ENCODE results near the gene TGFB1I1. TPM values are rescaled to one million over a fixed set of nuclear protein-coding genes. Genes with fewer than 3 reads are reported as not detected.
"Not testable (repeated sequence)": the region's sequence is repeated elsewhere in the genome, so short reads cannot be mapped to it uniquely, and the experiment has no call there.

The TGFB1I1 gene
- 1 to 10 TPM; 2.7 to 5.6 TPM for total RNA-seq

DNA sequence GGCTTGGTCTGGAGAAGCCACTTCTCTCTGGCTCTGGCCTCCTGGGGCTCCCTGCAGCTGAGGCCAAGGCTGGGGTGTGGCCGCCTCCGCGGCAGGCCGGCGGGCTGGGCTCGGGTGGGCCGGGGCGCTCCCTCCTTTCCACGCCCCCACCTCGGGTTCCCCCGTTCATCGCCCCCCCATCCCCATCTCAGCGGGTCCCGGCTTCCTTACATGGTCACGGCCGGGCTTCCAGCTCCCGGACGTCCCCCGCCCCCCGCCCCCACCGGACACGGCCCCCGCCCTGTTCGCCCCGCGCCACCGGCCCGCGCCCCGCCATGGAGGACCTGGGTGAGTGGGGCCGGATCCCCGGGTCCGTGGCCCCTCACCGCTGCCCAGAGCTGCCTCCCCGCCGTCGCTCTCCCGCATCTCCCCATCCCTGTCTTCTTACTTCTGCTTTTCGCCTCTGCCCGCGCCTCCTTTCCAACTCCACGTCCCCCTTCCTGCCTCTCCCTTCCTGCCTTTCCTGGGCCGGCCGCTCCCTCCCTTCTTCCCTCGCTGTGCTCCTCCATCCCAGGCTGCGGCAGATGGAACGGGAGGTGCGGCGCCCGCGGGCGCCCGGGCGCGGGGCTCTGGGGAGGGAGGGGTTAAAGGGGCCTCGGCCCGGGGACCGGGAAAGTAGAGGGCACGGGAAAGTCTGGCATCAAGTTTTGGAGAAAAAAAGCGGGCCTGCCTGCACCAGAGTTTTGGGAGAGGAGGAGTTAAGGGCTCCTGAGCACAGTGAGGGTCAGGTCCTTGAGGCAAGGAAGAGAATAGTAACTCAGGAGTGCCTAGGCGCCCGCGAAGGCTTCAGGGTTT, at the start of gene TGFB1I1:
Gene TGFB1I1, plus strand, starts transcription at position 278 of the 834 bp plus-strand sequence. Its CDS starts 37 bp downstream, at position 315.
- peaks cover 4% of the 10 kb centered on the region for H3K4me1 Mint-ChIP-seq
- H3K9me3 Mint-ChIP-seq = no peaks in the 10 kb centered on the region
- peak within 1 kb of the TSS; percentile 54 for H3K4me3 Mint-ChIP-seq
- peak within 1 kb of the TSS; percentile 50 for H3K27ac Mint-ChIP-seq
- peaks cover 4% of the 10 kb centered on the region for H3K27me3 Mint-ChIP-seq
- no peaks in the 10 kb centered on the region for H3K36me3 Mint-ChIP-seq (ENCODE audit: low read depth)
- no peak for ATAC-seq (replicated peaks)

DNA sequence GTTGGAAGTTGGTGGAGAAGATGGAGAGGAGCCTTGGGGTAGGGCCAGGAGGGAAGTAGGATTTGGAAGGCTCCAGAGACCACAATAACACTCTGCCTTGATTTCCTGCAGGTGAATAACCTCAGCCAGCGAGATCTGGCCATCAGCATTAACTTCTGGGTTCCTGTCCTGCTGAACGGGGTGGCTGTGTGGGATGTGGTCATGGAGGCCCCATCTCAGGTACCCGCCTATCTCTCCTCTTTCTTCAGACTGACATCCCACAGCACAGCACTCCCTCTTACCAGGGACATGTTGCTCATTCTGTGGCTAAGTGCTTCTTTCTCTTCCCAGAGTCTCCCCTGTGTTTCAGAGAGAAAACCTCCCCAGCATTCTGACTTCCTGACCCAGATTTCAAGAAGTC, 48.7 kb upstream of the TGFB1I1 start:
- Mint-ChIP-seq H3K4me3 (no peak overlapping the region), H3K27me3 (peaks cover 24% of the 10 kb centered on the region), H3K36me3 (ENCODE audit: low read depth) (no peaks in the 10 kb centered on the region), H3K9me3 (no peaks in the 10 kb centered on the region), H3K27ac (no peak overlapping the region), H3K4me1 (peaks cover 11% of the 10 kb centered on the region)
- ATAC-seq (replicated peaks) = peak; percentile 33

GRCh38 chr16:31423801-31424200, 48.2 kb upstream of the TGFB1I1 start:
- Mint-ChIP-seq H3K36me3 (ENCODE audit: low read depth) (no peaks in the 10 kb centered on the region), H3K4me3 (no peak overlapping the region), H3K9me3 (no peaks in the 10 kb centered on the region), H3K4me1 (peaks cover 11% of the 10 kb centered on the region), H3K27ac (no peak overlapping the region), H3K27me3 (peaks cover 22% of the 10 kb centered on the region)
- no peak for ATAC-seq (replicated peaks)

DNA sequence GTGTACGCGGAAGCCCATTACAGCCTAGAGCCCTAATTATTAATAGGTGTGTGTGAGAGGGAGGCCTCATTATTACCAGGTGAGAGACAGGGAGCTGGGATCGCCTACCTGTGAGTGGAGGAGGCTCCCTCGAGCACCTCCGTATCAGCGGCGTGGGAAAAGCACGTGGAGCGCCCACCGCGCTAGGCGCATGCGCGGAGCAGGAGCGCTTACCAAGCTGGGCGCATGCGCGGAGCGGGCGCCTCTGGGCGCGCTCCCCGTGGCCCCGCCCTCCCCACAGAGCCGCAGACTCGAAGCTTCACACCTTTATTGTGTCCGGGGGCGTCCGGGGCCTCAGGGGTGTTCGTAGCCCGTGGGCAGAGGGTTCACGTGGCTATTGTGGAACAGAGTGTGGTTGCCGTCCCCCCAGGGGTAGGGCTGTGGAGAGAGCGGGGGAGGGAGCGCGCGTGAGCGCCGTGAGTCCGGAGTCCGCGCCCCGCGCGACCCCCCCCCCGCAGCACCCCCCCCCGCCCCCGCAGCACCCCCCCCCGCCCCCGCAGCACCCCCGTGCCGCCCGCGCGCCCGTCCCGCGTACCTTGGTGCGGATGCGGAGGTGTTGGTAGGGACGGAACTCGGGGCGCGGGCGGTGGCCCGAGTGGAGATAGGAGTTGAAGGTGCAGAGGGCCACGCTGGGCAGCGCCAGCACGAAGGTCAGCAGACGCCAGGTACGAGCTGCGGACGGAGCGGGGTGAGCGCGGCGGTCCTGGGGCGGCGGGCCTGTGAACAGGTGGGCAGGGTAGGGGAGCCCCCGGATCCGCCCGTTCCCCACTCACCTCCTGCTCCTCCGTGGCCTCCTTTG, 44.3 kb upstream of the TGFB1I1 start:
- H3K27ac Mint-ChIP-seq = no peak overlapping the region
- ATAC-seq (replicated peaks) = peak; percentile 17
- H3K27me3 Mint-ChIP-seq = peaks cover 13% of the 10 kb centered on the region
- no peaks in the 10 kb centered on the region for H3K36me3 Mint-ChIP-seq (ENCODE audit: low read depth)
- no peaks in the 10 kb centered on the region for H3K9me3 Mint-ChIP-seq
- H3K4me1 Mint-ChIP-seq = no peaks in the 10 kb centered on the region
- H3K4me3 Mint-ChIP-seq = peak overlapping the region; percentile 13

GRCh38 chr16:31428279-31428597, 43.7 kb upstream of the TGFB1I1 start, which contains the start of gene COX6A2:
Gene COX6A2, minus strand, starts transcription at chr16:31428360. Its CDS starts 35 bp downstream, at chr16:31428325.
- peaks cover 11% of the 10 kb centered on the region for H3K27me3 Mint-ChIP-seq
- no peaks in the 10 kb centered on the region for H3K4me1 Mint-ChIP-seq
- H3K36me3 Mint-ChIP-seq (ENCODE audit: low read depth) = no peaks in the 10 kb centered on the region
- no peak for ATAC-seq (replicated peaks)
- H3K4me3 Mint-ChIP-seq = peak within 1 kb of the TSS; percentile 13
- no peaks in the 10 kb centered on the region for H3K9me3 Mint-ChIP-seq
- no peak within 1 kb of the TSS for H3K27ac Mint-ChIP-seq

- Mint-ChIP-seq H3K27ac (no peak overlapping the region), H3K27me3 (peaks cover 8% of the 10 kb centered on the region), H3K4me3 (no peak overlapping the region), H3K36me3 (ENCODE audit: low read depth) (no peaks in the 10 kb centered on the region), H3K9me3 (no peaks in the 10 kb centered on the region), H3K4me1 (no peaks in the 10 kb centered on the region)
- peak; percentile 38 for ATAC-seq (replicated peaks)
Measured at GRCh38 chr16:31428638-31429247, 43.2 kb upstream of the TGFB1I1 start.

- Mint-ChIP-seq H3K9me3 (no peaks in the 10 kb centered on the region), H3K4me3 (no peak overlapping the region), H3K4me1 (no peaks in the 10 kb centered on the region), H3K36me3 (ENCODE audit: low read depth) (no peaks in the 10 kb centered on the region), H3K27ac (no peak overlapping the region), H3K27me3 (peaks cover 8% of the 10 kb centered on the region)
- no peak for ATAC-seq (replicated peaks)
Measured at GRCh38 chr16:31429314-31429713, 42.6 kb upstream of the TGFB1I1 start.

- Mint-ChIP-seq H3K4me3 (no peak overlapping the region), H3K27ac (no peak overlapping the region), H3K9me3 (no peaks in the 10 kb centered on the region), H3K27me3 (peaks cover 6% of the 10 kb centered on the region), H3K36me3 (ENCODE audit: low read depth) (no peaks in the 10 kb centered on the region), H3K4me1 (no peaks in the 10 kb centered on the region)
- no peak for ATAC-seq (replicated peaks)
Measured at GRCh38 chr16:31429796-31430195, 42.2 kb upstream of the TGFB1I1 start.

GRCh38 chr16:31430380-31431052, 41.4 kb upstream of the TGFB1I1 start:
- peak; percentile 80 for ATAC-seq (replicated peaks)
- H3K4me1 Mint-ChIP-seq = no peaks in the 10 kb centered on the region
- H3K9me3 Mint-ChIP-seq = no peaks in the 10 kb centered on the region
- peaks cover 4% of the 10 kb centered on the region for H3K27me3 Mint-ChIP-seq
- no peak overlapping the region for H3K4me3 Mint-ChIP-seq
- no peak overlapping the region for H3K27ac Mint-ChIP-seq
- H3K36me3 Mint-ChIP-seq (ENCODE audit: low read depth) = no peaks in the 10 kb centered on the region

DNA sequence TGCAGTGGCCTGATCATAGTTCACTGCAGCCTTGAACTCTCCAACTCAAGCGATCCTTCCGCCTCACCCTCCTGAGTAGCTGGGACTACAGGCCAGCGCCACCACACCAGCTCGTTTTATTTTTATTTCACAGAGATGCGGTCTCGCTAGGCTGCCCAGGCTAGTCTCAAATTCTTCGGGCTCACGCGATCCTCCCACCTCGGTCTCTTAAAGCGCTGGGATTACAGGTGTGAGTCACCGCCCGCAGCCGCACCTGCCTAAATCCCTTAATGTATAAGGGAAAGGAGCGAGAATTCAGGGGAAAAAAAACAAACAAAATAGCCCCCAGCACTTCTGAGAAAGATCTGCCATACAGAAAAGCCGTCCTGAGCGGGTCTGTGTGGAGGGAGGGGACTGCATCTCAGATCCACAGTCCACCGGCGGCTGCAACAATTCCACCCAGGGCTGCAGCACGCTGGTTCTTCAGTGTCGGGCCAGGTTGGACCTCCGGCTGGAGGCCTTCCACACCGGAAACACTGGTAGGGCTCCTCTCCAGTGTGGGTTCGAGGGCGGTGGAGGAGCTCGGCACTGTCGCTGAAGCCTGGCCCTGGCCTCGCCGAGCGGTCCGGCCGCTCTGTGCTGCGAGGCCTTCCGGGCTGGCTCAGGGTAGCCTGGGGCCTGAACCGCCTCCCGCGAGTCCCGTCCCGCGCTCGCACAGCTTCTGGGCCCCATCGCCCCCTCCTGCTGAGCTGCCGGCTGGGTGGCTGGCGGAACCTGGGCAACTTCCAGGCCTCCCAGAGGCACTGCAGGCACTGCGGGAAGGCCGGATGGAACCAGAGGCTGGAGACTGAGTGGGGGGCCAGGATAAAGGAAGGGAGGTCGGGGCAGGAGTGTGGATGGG, 36.4 kb upstream of the TGFB1I1 start:
- Mint-ChIP-seq H3K4me1 (peaks cover 4% of the 10 kb centered on the region), H3K36me3 (ENCODE audit: low read depth) (no peaks in the 10 kb centered on the region), H3K9me3 (no peaks in the 10 kb centered on the region), H3K27me3 (no peaks in the 10 kb centered on the region), H3K27ac (no peak overlapping the region), H3K4me3 (no peak overlapping the region)
- no peak for ATAC-seq (replicated peaks)

DNA sequence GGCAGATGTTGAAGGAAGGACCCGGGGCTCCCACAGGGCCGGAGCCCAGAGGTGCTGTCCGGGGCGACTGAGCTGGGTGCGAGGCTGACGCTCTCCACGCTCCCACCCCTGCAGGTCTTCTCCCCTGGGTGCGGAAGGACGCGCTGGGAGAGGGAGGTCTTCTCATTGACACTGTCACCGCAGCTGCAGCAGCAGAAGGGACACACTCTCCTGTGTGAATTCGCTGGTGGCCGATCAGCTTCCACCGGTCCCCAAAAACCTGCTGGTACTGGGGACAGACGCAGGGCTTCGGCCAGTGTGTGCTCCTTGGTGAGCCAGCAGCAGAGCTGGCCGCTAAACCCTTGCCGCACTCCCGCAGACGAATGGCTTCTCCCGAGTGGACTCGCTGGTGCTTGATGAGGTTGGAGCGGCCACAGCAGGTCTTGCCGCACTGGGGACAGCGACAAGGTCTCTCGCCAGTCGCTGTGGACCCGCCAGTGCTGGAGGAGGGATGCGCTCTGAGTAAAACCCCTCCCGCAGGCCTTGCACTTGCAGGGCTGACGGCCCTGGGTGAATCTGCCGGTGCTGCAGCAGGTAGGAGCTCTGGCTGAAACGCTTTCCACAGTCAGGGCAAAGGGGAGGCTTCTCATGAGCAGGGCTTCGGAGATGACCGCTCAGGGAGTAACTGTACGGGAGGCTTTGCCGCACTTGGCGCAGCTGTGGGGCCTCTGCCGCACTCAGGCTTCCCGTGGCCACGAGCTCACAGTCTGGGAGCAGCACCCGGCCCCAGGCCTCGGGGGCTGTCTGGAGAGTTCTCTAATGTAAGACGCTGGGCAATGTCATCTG, 35.5 kb upstream of the TGFB1I1 start:
- Mint-ChIP-seq H3K27me3 (no peaks in the 10 kb centered on the region), H3K27ac (no peak overlapping the region), H3K4me3 (no peak overlapping the region), H3K4me1 (peaks cover 4% of the 10 kb centered on the region), H3K36me3 (ENCODE audit: low read depth) (no peaks in the 10 kb centered on the region), H3K9me3 (no peaks in the 10 kb centered on the region)
- no peak for ATAC-seq (replicated peaks)

- H3K36me3 Mint-ChIP-seq (ENCODE audit: low read depth) = no peaks in the 10 kb centered on the region
- no peak for ATAC-seq (replicated peaks)
- H3K27me3 Mint-ChIP-seq = no peaks in the 10 kb centered on the region
- no peak overlapping the region for H3K4me3 Mint-ChIP-seq
- no peak overlapping the region for H3K27ac Mint-ChIP-seq
- H3K9me3 Mint-ChIP-seq = no peaks in the 10 kb centered on the region
- peaks cover 14% of the 10 kb centered on the region for H3K4me1 Mint-ChIP-seq
Measured at GRCh38 chr16:31438414-31438813, 33.5 kb upstream of the TGFB1I1 start.

- Mint-ChIP-seq H3K4me1 (peaks cover 14% of the 10 kb centered on the region), H3K4me3 (peak overlapping the region; percentile 22), H3K27ac (peak overlapping the region; percentile 12)
- H3K27me3 Mint-ChIP-seq; H3K36me3 Mint-ChIP-seq (ENCODE audit: low read depth); H3K9me3 Mint-ChIP-seq: not testable (repeated sequence)
- peak; percentile 45 for ATAC-seq (replicated peaks)
Measured at GRCh38 chr16:31439023-31439422, 32.9 kb upstream of the TGFB1I1 start.

Data from activated T-helper 17 cell treated with anti-CD3 and anti-CD28 coated beads, Interleukin-2, amount 50 U/mL, for 72 hours (primary cell).